NCI-H128 (cell line): Measurements from ENCODE around the gene TPCN2.

Source experiments
- DNase-seq: peaks from one replicate; lab custom pipeline; 2025; ENCODE audit not compliant: unreplicated experiment; lab: John Stamatoyannopoulos, UW

Gene TPCN2

GRCh38 chr11:69180226-69180625, 131.5 kb downstream of the TPCN2 start:
- no peak for DNase-seq

- DNase-seq: no peak
Measured at GRCh38 chr11:69180726-69181125, 132.0 kb downstream of the TPCN2 start.

- no peak for DNase-seq
Measured at GRCh38 chr11:69183613-69184012, 134.9 kb downstream of the TPCN2 start.
